ENCODE measurements around the gene WASF2.
"Not testable (repeated sequence)": the region's sequence is repeated elsewhere in the genome, so short reads cannot be mapped to it uniquely, and the experiment has no call there.

WASF2 gene

GRCh38 chr1:27476237-27476636, 13.7 kb downstream of the WASF2 start:
- Histone ChIP-seq H3K27ac (ENCODE audit: low read length, poor library complexity, severe bottlenecking) (no peak overlapping the region), H2AFZ (ENCODE audit: low read depth, low read length) (no peak overlapping the region), H3K14ac (ENCODE audit: low read length in 2 of 2) (no peak overlapping the region), H3K4me2 (ENCODE audit: low read length, poor library complexity, severe bottlenecking) (no peak overlapping the region), H3K36me3 (ENCODE audit: control insufficient read depth in 1 of 2, insufficient read depth in 2 of 2, low read depth in 1 of 2, low read length in 2 of 2) (peaks cover 0 to 2% of the 10 kb centered on the region in 2 experiments), H2BK15ac (ENCODE audit: low read depth, poor library complexity, severe bottlenecking) (no peak overlapping the region), H3K27me3 (ENCODE audit: control insufficient read depth in 1 of 2, insufficient read depth in 1 of 2, low read length in 2 of 2) (no peaks in the 10 kb centered on the region), H2BK12ac (ENCODE audit: low read length in 2 of 2) (no peak overlapping the region), H3K9me3 (ENCODE audit: control insufficient read depth, low read length) (no peaks in the 10 kb centered on the region), H3K79me1 (replicated peaks; ENCODE audit: low read length, poor library complexity, severe bottlenecking) (peaks cover 4% of the 10 kb centered on the region), H4K91ac (ENCODE audit: low read length) (no peak overlapping the region), H3K4ac (ENCODE audit: low read depth in 1 of 2, low read length in 2 of 2) (no peak overlapping the region), H2AK5ac (ENCODE audit: low read length, severe bottlenecking) (no peak overlapping the region), H2BK5ac (ENCODE audit: low read depth, low read length, poor library complexity, severe bottlenecking) (no peak overlapping the region), H3K23ac (ENCODE audit: low read length in 2 of 2) (no peak overlapping the region), H3K4me3 (ENCODE audit: insufficient read depth in 1 of 2, low read depth in 1 of 2, low read length in 2 of 2) (no peak overlapping the region), H2BK120ac (ENCODE audit: low read depth, low read length) (no peak overlapping the region), H3K4me1 (ENCODE audit: control insufficient read depth, insufficient read depth, low read depth, low read length) (peaks cover 12% of the 10 kb centered on the region), H4K8ac (ENCODE audit: low read length) (no peak overlapping the region), H3K9ac (ENCODE audit: low read length) (no peak overlapping the region), H3K18ac (ENCODE audit: low read depth in 1 of 2, low read length in 2 of 2) (no peak overlapping the region)
- WGBS: 100% methylated on average over 2 of the region's 2 CpGs
- DNase-seq: no peak

- Histone ChIP-seq H3K9ac (ENCODE audit: low read length) (no peak overlapping the region), H4K91ac (ENCODE audit: low read length) (no peak overlapping the region), H3K9me3 (ENCODE audit: control insufficient read depth, low read length) (no peaks in the 10 kb centered on the region), H2BK120ac (ENCODE audit: low read depth, low read length) (no peak overlapping the region), H3K18ac (ENCODE audit: low read depth in 1 of 2, low read length in 2 of 2) (no peak overlapping the region), H3K79me1 (replicated peaks; ENCODE audit: low read length, poor library complexity, severe bottlenecking) (peaks cover 4% of the 10 kb centered on the region), H3K4ac (ENCODE audit: low read depth in 1 of 2, low read length in 2 of 2) (no peak overlapping the region), H2BK12ac (ENCODE audit: low read length in 2 of 2) (no peak overlapping the region), H3K27me3 (ENCODE audit: control insufficient read depth in 1 of 2, insufficient read depth in 1 of 2, low read length in 2 of 2) (no peaks in the 10 kb centered on the region), H3K4me3 (ENCODE audit: insufficient read depth in 1 of 2, low read depth in 1 of 2, low read length in 2 of 2) (no peak overlapping the region), H4K8ac (ENCODE audit: low read length) (no peak overlapping the region), H3K27ac (ENCODE audit: low read length, poor library complexity, severe bottlenecking) (no peak overlapping the region), H3K23ac (ENCODE audit: low read length in 2 of 2) (no peak overlapping the region), H3K4me2 (ENCODE audit: low read length, poor library complexity, severe bottlenecking) (no peak overlapping the region), H2BK5ac (ENCODE audit: low read depth, low read length, poor library complexity, severe bottlenecking) (no peak overlapping the region), H3K36me3 (ENCODE audit: control insufficient read depth in 1 of 2, insufficient read depth in 2 of 2, low read depth in 1 of 2, low read length in 2 of 2) (peaks cover 0 to 2% of the 10 kb centered on the region in 2 experiments), H2AK5ac (ENCODE audit: low read length, severe bottlenecking) (no peak overlapping the region), H3K14ac (ENCODE audit: low read length in 2 of 2) (no peak overlapping the region), H2BK15ac (ENCODE audit: low read depth, poor library complexity, severe bottlenecking) (no peak overlapping the region), H2AFZ (ENCODE audit: low read depth, low read length) (no peak overlapping the region), H3K4me1 (ENCODE audit: control insufficient read depth, insufficient read depth, low read depth, low read length) (peaks cover 12% of the 10 kb centered on the region)
- no peak for DNase-seq
- 100% methylated on average over 4 of the region's 4 CpGs for WGBS
These were observed 14.2 kb downstream of the WASF2 start for GRCh38 chr1:27475720-27476119.

GRCh38 chr1:27473755-27474154, 16.2 kb downstream of the WASF2 start:
- no peak overlapping the region for H3K14ac ChIP-seq (ENCODE audit: low read length in 2 of 2)
- no peak for DNase-seq
- H2BK120ac ChIP-seq (ENCODE audit: low read depth, low read length): no peak overlapping the region
- 90% methylated on average over 5 of the region's 7 CpGs for WGBS
- H2BK5ac ChIP-seq (ENCODE audit: low read depth, low read length, poor library complexity, severe bottlenecking): no peak overlapping the region
- H3K4me1 ChIP-seq (ENCODE audit: control insufficient read depth, insufficient read depth, low read depth, low read length): peaks cover 12% of the 10 kb centered on the region
- H2BK15ac ChIP-seq (ENCODE audit: low read depth, poor library complexity, severe bottlenecking): no peak overlapping the region
- H3K18ac ChIP-seq (ENCODE audit: low read depth in 1 of 2, low read length in 2 of 2): no peak overlapping the region
- H3K23ac ChIP-seq (ENCODE audit: low read length in 2 of 2): no peak overlapping the region
- no peaks in the 10 kb centered on the region for H3K27me3 ChIP-seq (ENCODE audit: control insufficient read depth in 1 of 2, insufficient read depth in 1 of 2, low read length in 2 of 2)
- H3K4ac ChIP-seq (ENCODE audit: low read depth in 1 of 2, low read length in 2 of 2): no peak overlapping the region
- H3K4me2 ChIP-seq (ENCODE audit: low read length, poor library complexity, severe bottlenecking): no peak overlapping the region
- H3K9ac ChIP-seq (ENCODE audit: low read length): no peak overlapping the region
- H3K4me3 ChIP-seq (ENCODE audit: insufficient read depth in 1 of 2, low read depth in 1 of 2, low read length in 2 of 2): no peak overlapping the region
- no peak overlapping the region for H2AK5ac ChIP-seq (ENCODE audit: low read length, severe bottlenecking)
- no peak overlapping the region for H4K8ac ChIP-seq (ENCODE audit: low read length)
- H3K79me1 ChIP-seq (replicated peaks; ENCODE audit: low read length, poor library complexity, severe bottlenecking): peaks cover 5% of the 10 kb centered on the region
- no peak overlapping the region for H3K27ac ChIP-seq (ENCODE audit: low read length, poor library complexity, severe bottlenecking)
- no peak overlapping the region for H4K91ac ChIP-seq (ENCODE audit: low read length)
- no peak overlapping the region for H2BK12ac ChIP-seq (ENCODE audit: low read length in 2 of 2)
- H3K9me3 ChIP-seq (ENCODE audit: control insufficient read depth, low read length): no peaks in the 10 kb centered on the region
- peaks cover 2 to 4% of the 10 kb centered on the region in 2 experiments for H3K36me3 ChIP-seq (ENCODE audit: control insufficient read depth in 1 of 2, insufficient read depth in 2 of 2, low read depth in 1 of 2, low read length in 2 of 2)
- no peak overlapping the region for H2AFZ ChIP-seq (ENCODE audit: low read depth, low read length)

- H4K8ac ChIP-seq (ENCODE audit: low read length); H3K36me3 ChIP-seq (ENCODE audit: control insufficient read depth in 1 of 2, insufficient read depth in 2 of 2, low read depth in 1 of 2, low read length in 2 of 2); H3K27ac ChIP-seq (ENCODE audit: low read length, poor library complexity, severe bottlenecking); H2BK15ac ChIP-seq (ENCODE audit: low read depth, poor library complexity, severe bottlenecking); H3K27me3 ChIP-seq (ENCODE audit: control insufficient read depth in 1 of 2, insufficient read depth in 1 of 2, low read length in 2 of 2); H4K91ac ChIP-seq (ENCODE audit: low read length); H2AFZ ChIP-seq (ENCODE audit: low read depth, low read length); H2BK12ac ChIP-seq (ENCODE audit: low read length in 2 of 2); H2BK5ac ChIP-seq (ENCODE audit: low read depth, low read length, poor library complexity, severe bottlenecking); H3K4me3 ChIP-seq (ENCODE audit: insufficient read depth in 1 of 2, low read depth in 1 of 2, low read length in 2 of 2); H2BK120ac ChIP-seq (ENCODE audit: low read depth, low read length); H3K4ac ChIP-seq (ENCODE audit: low read depth in 1 of 2, low read length in 2 of 2); DNase-seq; H3K4me1 ChIP-seq (ENCODE audit: control insufficient read depth, insufficient read depth, low read depth, low read length); H3K9ac ChIP-seq (ENCODE audit: low read length); H3K14ac ChIP-seq (ENCODE audit: low read length in 2 of 2); H3K18ac ChIP-seq (ENCODE audit: low read depth in 1 of 2, low read length in 2 of 2); H2AK5ac ChIP-seq (ENCODE audit: low read length, severe bottlenecking); H3K79me1 ChIP-seq (replicated peaks; ENCODE audit: low read length, poor library complexity, severe bottlenecking); H3K9me3 ChIP-seq (ENCODE audit: control insufficient read depth, low read length); H3K4me2 ChIP-seq (ENCODE audit: low read length, poor library complexity, severe bottlenecking); H3K23ac ChIP-seq (ENCODE audit: low read length in 2 of 2): not testable (repeated sequence)
- WGBS: 98% methylated on average over 6 of the region's 7 CpGs
These were observed 17.9 kb downstream of the WASF2 start for GRCh38 chr1:27472098-27472497.

Measured in mesenchymal stem cell (in vitro differentiated cells and primary cell).